Smooth muscle cell of the coronary artery (primary cell): ENCODE measurements around the gene ZC3H12A. TPM values are rescaled to one million over a fixed set of nuclear protein-coding genes. Genes with fewer than 3 reads are reported as not detected.

Experiments
- total RNA-seq: library from RNA; depleted of rRNA; stranded (reverse); fragments of >200 nt; gene quantifications from 2 replicates; pipeline ENCODE4 v1.2.3, GENCODE V29; 2014; ENCODE audit warnings: low replicate concordance

ZC3H12A gene
- 2.2 and 15.3 TPM in 2 replicates for total RNA-seq

GRCh38 chr1:37474046-37474696 is at the start of gene ZC3H12A:
TSS of gene ZC3H12A (plus strand) at chr1:37474580. CDS start at chr1:37475497, 917 bp downstream.

GRCh38 chr1:37514350-37515184 is 40.2 kb downstream of the ZC3H12A start, which contains the start of gene MEAF6:
TSS of gene MEAF6 (minus strand) at chr1:37514766. CDS start at chr1:37514746, 20 bp downstream.

Other genes starting within 250 kb of the ZC3H12A start
- 25.0 and 31.5 TPM in 2 replicates for gene MEAF6, start 40.2 kb downstream of the ZC3H12A start, total RNA-seq
- 15.6 and 16.3 TPM in 2 replicates for gene SNIP1, start 79.7 kb downstream of the ZC3H12A start, total RNA-seq
- gene DNALI1, start 82.4 kb downstream of the ZC3H12A start, total RNA-seq, result 3.2 and 6.7 TPM in 2 replicates
- 56.4 and 97.3 TPM in 2 replicates for gene GNL2, start 121.4 kb downstream of the ZC3H12A start, total RNA-seq
- gene RSPO1, start 160.3 kb downstream of the ZC3H12A start, total RNA-seq, result under 0.01 and 0.35 TPM in 2 replicates
- 0.23 and 1.9 TPM in 2 replicates for gene CDCA8, start 217.9 kb downstream of the ZC3H12A start, total RNA-seq